ENCODE measurements around the gene BRIP1.

BRIP1 gene

DNA sequence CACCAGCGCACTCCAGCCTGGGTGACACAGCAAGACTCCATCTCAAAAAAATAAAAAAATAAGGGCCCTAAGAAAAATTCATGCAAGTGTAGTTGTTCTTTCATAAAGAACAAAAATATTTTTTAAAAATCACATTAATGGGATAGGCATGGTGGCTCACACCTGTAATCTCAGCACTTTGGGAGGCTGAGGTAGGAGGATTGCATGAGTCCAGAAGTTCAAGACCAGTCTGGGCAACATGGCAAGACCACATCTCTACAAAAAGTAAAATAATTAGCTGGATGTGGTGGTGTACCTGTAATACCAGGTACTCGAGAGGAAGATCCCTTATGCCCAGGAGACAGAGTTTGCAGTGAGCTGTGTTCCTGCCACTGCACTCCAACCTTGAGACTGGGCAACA, 15.2 kb upstream of the BRIP1 start:
- ChIA-PET POLR2A (no interaction called here), CTCF (interaction anchor here (1.1 kb wide), 1 partner anchor 10 kb away, joined by 3 read pairs; no protein-coding TSS in a partner anchor)
- TF ChIP-seq, protein P1, sequence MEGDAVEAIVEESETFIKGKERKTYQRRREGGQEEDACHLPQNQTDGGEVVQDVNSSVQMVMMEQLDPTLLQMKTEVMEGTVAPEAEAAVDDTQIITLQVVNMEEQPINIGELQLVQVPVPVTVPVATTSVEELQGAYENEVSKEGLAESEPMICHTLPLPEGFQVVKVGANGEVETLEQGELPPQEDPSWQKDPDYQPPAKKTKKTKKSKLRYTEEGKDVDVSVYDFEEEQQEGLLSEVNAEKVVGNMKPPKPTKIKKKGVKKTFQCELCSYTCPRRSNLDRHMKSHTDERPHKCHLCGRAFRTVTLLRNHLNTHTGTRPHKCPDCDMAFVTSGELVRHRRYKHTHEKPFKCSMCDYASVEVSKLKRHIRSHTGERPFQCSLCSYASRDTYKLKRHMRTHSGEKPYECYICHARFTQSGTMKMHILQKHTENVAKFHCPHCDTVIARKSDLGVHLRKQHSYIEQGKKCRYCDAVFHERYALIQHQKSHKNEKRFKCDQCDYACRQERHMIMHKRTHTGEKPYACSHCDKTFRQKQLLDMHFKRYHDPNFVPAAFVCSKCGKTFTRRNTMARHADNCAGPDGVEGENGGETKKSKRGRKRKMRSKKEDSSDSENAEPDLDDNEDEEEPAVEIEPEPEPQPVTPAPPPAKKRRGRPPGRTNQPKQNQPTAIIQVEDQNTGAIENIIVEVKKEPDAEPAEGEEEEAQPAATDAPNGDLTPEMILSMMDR (IDR thresholded peaks at IDR 0.05; ENCODE audit: control extremely low read depth, extremely low read depth, low read depth, missing control alignments), result no peak
- DNase-seq (ENCODE audit: extremely low spot score), result no peak

DNA sequence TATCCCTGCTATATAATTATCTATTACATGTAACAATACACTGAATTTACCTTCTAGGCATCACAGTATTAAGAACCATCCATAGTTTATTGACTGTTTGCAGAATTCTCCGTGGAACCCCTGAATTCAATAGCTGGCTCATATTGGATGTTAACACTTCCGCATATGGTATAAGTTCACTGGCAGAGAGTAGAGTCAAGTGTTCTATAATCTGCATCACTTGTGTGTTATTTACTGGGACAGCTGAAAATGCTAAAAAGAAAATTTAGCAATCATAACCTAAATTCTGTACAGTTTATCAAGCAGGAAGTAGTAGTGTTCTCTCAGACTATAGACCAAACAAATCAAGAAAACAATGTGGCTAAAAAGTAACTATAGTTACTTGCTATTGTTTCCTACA, 14.5 kb upstream of the BRIP1 start:
- ChIA-PET POLR2A (no interaction called here), CTCF (interaction anchor here (1.8 kb wide), 1 partner anchor 12 kb away, joined by 4 read pairs; no protein-coding TSS in a partner anchor)
- TF ChIP-seq, protein P1 (IDR thresholded peaks at IDR 0.05; ENCODE audit: control extremely low read depth, extremely low read depth, low read depth, missing control alignments), result no peak
- no peak for DNase-seq (ENCODE audit: extremely low spot score)

DNA sequence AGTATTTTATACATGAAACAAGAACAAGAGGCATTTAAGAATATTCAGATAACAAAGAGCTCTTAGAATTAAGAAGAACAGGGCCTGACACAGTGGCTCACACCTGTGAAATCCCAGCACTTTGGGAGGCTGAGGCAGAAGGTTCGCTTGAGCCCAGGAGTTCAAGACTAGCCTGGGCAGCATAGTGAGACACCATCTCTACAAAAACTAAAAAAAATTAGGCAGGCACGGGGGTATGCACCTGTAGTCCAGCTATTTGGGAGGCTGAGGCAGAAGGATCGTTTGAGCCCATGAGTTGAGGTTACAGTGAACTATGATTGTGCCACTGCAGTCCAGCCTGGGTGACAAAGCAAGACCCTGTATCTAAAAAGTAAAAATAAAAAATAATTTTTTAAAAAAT, 12.5 kb upstream of the BRIP1 start:
- ChIA-PET POLR2A (no interaction called here), CTCF (no interaction called here)
- TF ChIP-seq, protein P1 (IDR thresholded peaks at IDR 0.05; ENCODE audit: control extremely low read depth, extremely low read depth, low read depth, missing control alignments), result no peak

DNA sequence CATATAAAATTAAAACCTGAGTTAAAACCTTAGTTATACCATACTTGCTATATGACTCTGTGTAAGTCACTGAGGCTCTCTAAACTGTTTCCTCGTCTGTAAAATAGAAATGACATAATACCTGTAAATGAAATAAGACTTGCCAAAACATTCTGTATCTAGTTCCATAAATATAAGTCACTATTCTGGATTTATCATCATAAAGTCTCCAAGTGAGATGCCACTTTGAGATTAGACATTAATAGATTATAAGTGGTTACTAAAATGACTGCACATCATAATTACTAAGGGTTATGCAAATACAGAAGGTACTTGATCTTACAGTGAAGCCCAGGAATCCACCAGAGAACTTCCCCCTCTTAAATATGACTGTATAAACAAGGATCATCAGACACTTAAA, 12.0 kb upstream of the BRIP1 start:
- POLR2A ChIA-PET, result no interaction called here
- TF ChIP-seq, protein P1 (IDR thresholded peaks at IDR 0.05; ENCODE audit: control extremely low read depth, extremely low read depth, low read depth, missing control alignments), result no peak
- DNase-seq (ENCODE audit: extremely low spot score), result no peak
- CTCF ChIA-PET, result no interaction called here

More for the DNA sequence above, 12.5 kb upstream of the BRIP1 start:
- DNase-seq (ENCODE audit: extremely low spot score), result no peak

DNA sequence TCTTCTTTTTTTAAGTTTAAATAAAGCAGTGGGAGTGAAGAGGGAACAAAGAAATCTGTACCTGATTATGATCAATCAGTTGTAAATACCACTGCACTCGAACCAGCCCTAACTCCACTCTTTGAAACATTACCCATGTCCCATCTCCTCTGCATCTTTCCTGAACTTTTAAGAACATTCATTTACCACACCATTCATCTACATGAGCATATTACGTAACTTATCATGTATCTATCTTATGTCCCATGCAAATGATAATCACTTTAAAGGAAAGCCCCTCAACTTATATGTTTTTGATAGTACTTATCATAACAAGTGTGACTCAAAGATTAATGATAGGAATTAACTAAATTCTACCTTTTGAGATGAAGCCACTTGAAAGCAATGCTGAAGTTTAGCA, 10.7 kb upstream of the BRIP1 start:
- CTCF ChIA-PET, result no interaction called here
- TF ChIP-seq, protein P1 (IDR thresholded peaks at IDR 0.05; ENCODE audit: control extremely low read depth, extremely low read depth, low read depth, missing control alignments), result no peak
- POLR2A ChIA-PET, result no interaction called here
- DNase-seq (ENCODE audit: extremely low spot score), result no peak

DNA sequence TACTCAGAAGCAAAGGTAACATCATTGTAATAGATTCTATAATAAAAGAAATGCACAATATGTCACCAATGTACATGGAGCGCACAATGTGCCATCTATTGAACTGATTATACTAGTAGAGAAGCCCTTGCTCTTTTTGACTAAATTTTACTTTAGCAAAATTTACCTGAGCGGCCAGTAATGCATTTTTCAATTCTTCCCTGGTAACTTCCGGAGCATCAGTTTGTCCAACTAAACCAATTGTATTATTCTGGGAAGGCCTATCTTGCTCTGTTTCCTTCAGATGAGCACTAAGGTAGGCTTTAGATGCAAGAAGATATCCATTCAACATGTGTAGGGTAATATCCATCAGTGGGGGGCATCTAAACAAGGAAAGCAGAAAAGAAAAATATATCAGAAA, 8.8 kb upstream of the BRIP1 start:
- POLR2A ChIA-PET, result no interaction called here
- no peak for DNase-seq (ENCODE audit: extremely low spot score)
- TF ChIP-seq, protein P1 (IDR thresholded peaks at IDR 0.05; ENCODE audit: control extremely low read depth, extremely low read depth, low read depth, missing control alignments), result no peak
- CTCF ChIA-PET, result interaction anchor here (1.8 kb wide), 1 partner anchor 35 kb away, joined by 5 read pairs; no protein-coding TSS in a partner anchor

DNA sequence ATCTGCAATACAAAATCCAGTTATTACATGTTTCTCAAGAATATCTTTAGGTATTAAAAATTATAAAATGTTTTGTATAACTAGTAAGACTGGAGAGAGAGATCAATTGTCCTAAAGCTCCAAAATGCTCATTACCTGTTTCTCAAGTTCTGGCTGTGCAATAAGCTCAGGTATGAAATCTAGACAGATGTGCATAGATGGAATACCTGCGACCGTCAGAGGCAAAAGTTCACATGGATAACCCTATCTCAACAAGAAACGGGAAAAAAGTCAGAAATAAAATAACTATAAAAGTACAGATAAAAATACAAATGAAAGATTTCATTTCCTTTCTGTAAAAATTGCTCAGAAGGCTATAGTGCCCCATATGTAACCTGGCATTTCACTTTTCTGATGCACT, 5.8 kb upstream of the BRIP1 start:
- POLR2A ChIA-PET, result no interaction called here
- no peak for DNase-seq (ENCODE audit: extremely low spot score)
- TF ChIP-seq, protein P1 (IDR thresholded peaks at IDR 0.05; ENCODE audit: control extremely low read depth, extremely low read depth, low read depth, missing control alignments), result no peak
- CTCF ChIA-PET, result interaction anchor here (1.2 kb wide), 1 partner anchor 10 kb away, joined by 3 read pairs; no protein-coding TSS in a partner anchor

Measured in GM10248 (cell line).